Panc1 (cell line): ENCODE results near the gene LYZ. TPM values are rescaled to one million over a fixed set of nuclear protein-coding genes. Genes with fewer than 3 reads are reported as not detected.

Experiments used
- ATAC-seq: fragments of 200-7000 bp; cut with Tn5 transposase; 2 replicates; pipeline ENCODE4 v1.9.1; 2020; ENCODE audit warnings: mild to moderate bottlenecking, moderate library complexity
- BruUV-seq: library from RNA; stranded (reverse); fragments of 400-500 nt; replicated peaks from 2 replicates; lab custom pipeline; 2021; lab: Mats Ljungman, UMichigan
- CTCF ChIA-PET: fragments of 300-600 bp; sonication (Branson Sonifier 250); formaldehyde crosslinking; loops from one replicate; lab custom pipeline; 2022; ENCODE audit warnings: antibody characterized with exemption; lab: Charles Lee
- POLR2A ChIA-PET: fragments of 300-600 bp; sonication (Branson Sonifier 250); formaldehyde crosslinking; loops from one replicate; lab custom pipeline; 2022; ENCODE audit warnings: antibody characterized with exemption; lab: Charles Lee
- DNase-seq: peaks from one replicate; pipeline ENCODE4 v3.0.0-alpha.2; 2010; ENCODE audit warnings: low read depth, low spot score
- H3K27ac ChIP-seq: 2 replicates; pipeline ENCODE4 v1.5.1; 2011; ENCODE audit warnings: mild to moderate bottlenecking, low read length, inconsistent platforms
- H3K27me3 ChIP-seq: fragments of 200-500 bp; sonication (Bioruptor generic); 2 replicates; pipeline ENCODE4 v1.6.0; 2014; ENCODE audit warnings: low read length, inconsistent platforms; ENCODE audit not compliant: control insufficient read depth, insufficient read depth
- H3K36me3 ChIP-seq: fragments of 200-500 bp; sonication (Bioruptor generic); 2 replicates; pipeline ENCODE4 v1.5.1; 2014; ENCODE audit warnings: inconsistent platforms, mild to moderate bottlenecking, low read length, moderate library complexity; ENCODE audit not compliant: control insufficient read depth, insufficient read depth
- H3K4me1 ChIP-seq: 2 replicates; pipeline ENCODE4 v1.5.1; 2011; ENCODE audit warnings: inconsistent platforms, mild to moderate bottlenecking, low read length, moderate library complexity; ENCODE audit not compliant: control insufficient read depth, insufficient read depth
- H3K4me3 ChIP-seq, 2 experiments: 2 replicates each; pipeline ENCODE4 v1.5.1; 2011 to 2012; ENCODE audit warnings: low read depth in 2 of 2, low read length in 2 of 2, mild to moderate bottlenecking in 2 of 2, inconsistent platforms in 1 of 2, moderate library complexity in 1 of 2
- H3K9me3 ChIP-seq: fragments of 200-500 bp; sonication (Bioruptor generic); 2 replicates; pipeline ENCODE4 v1.5.1; 2014; ENCODE audit warnings: low read depth, mild to moderate bottlenecking, inconsistent platforms, low read length, moderate library complexity; ENCODE audit not compliant: control insufficient read depth, insufficient read depth
- CTCF ChIP-seq: fragments of 450-650 bp; IDR thresholded peaks from 2 replicates; pipeline ENCODE4 v1.5.1; 2017; ENCODE audit warnings: mild to moderate bottlenecking
- POLR2AphosphoS5 ChIP-seq: IDR thresholded peaks from 2 replicates; pipeline ENCODE4 v1.6.1; 2012; ENCODE audit warnings: mild to moderate bottlenecking, low read depth, low read length, moderate library complexity
- REST ChIP-seq, 2 experiments: IDR thresholded peaks; 2 replicates each; pipeline ENCODE4 v1.6.1; 2011 to 2012; ENCODE audit warnings: low read depth in 2 of 2, control low read depth in 1 of 2, low read length in 1 of 2, mild to moderate bottlenecking in 1 of 2, moderate library complexity in 1 of 2; ENCODE audit not compliant: insufficient read depth in 1 of 2
- SIN3A ChIP-seq: IDR thresholded peaks from 2 replicates; pipeline ENCODE4 v1.6.1; 2012; ENCODE audit warnings: low read depth, mild to moderate bottlenecking, low read length, moderate library complexity, borderline replicate concordance; ENCODE audit not compliant: insufficient read depth
- TCF7L2 ChIP-seq: IDR thresholded peaks from 2 replicates; pipeline ENCODE4 v1.6.1; 2011; ENCODE audit warnings: mild to moderate bottlenecking, low read depth, low read length, inconsistent platforms
- in situ Hi-C: cut with HindIII; loops from 2 replicates; pipeline ENCODE4 v1.10.0; 2016; ENCODE audit warnings: low sequenced_read_pairs, low pct_unique_long_range_greater_than_20kb
- intact Hi-C: fragments of 100-400 bp; cut with micrococcal nuclease; formaldehyde crosslinking; loops from one replicate; pipeline ENCODE4 v1.10.0; 2022; ENCODE audit not compliant: unreplicated experiment
- total RNA-seq: library from RNA; stranded (reverse); gene quantifications from one replicate; pipeline ENCODE4 v1.2.1, GENCODE V29; 2021; ENCODE audit not compliant: unreplicated experiment

Gene LYZ
- total RNA-seq, 1 experiment from 2014 or later: 1.1 TPM

GRCh38 chr12:69401940-69402339 lies 53.8 kb downstream of the LYZ start:
- TF ChIP-seq TCF7L2: no peak
- no peak for TF ChIP-seq SIN3A
- TF ChIP-seq REST (IDR thresholded peaks at IDR 0.05; ENCODE audit: insufficient read depth in 1 of 2, low read depth in 2 of 2, low read length in 1 of 2): no peak
- TF ChIP-seq POLR2AphosphoS5: no peak
- TF ChIP-seq CTCF: no peak
- intact Hi-C loops: no loop called here
- H3K4me1 ChIP-seq: 0 out of 2 replicates have a peak, but pooled peaks cover 8% of the 10 kb centered on the region
- no TSS peak for BruUV-seq
- ATAC-seq (no peak), DNase-seq (no peak)
- ChIA-PET CTCF (no interaction called here), POLR2A (interaction anchor here (0.6 kb wide), 1 partner anchor 45 kb away, joined by 3 read pairs; no protein-coding TSS in a partner anchor)
- H3K4me3 ChIP-seq: no peak overlapping the region
- H3K27ac ChIP-seq: no peak overlapping the region
- in situ Hi-C loops: no loop called here
- H3K36me3 ChIP-seq: no peaks in the 10 kb centered on the region
- H3K27me3 ChIP-seq: no peaks in the 10 kb centered on the region
- H3K9me3 ChIP-seq: peaks cover under 1% of the 10 kb centered on the region; the same call in 1 of the 2 replicates

Other genes with a start within 250 kb of the LYZ start
- gene CPSF6, start 108.8 kb upstream of the LYZ start, total RNA-seq: 82.0 TPM
- gene YEATS4, start 11.4 kb downstream of the LYZ start, total RNA-seq: 20.9 TPM
- 26.6 TPM for gene FRS2, start 122.0 kb downstream of the LYZ start, total RNA-seq
- gene CCT2, start 237.1 kb downstream of the LYZ start, total RNA-seq: 270 TPM